GOT3 (cell line): ENCODE results near the gene TPM3.
"Not testable (repeated sequence)": the region's sequence is repeated elsewhere in the genome, so short reads cannot be mapped to it uniquely, and the experiment has no call there.

Experiments used
- DNase-seq: peaks from one replicate; lab custom pipeline; 2025; ENCODE audit warnings: mixed read lengths; lab: John Stamatoyannopoulos, UW

TPM3 gene

GRCh38 chr1:154191990-154192461, at the start of gene TPM3:
Gene TPM3, minus strand, starts transcription at chr1:154192100. Its CDS starts 82 bp downstream, at chr1:154192018.
- DNase-seq, result no peak

GRCh38 chr1:154240294-154240833, 48.5 kb upstream of the TPM3 start:
- DNase-seq, result no peak

GRCh38 chr1:154239491-154239890, 47.6 kb upstream of the TPM3 start:
- no peak for DNase-seq

- DNase-seq, result no peak
Observed at GRCh38 chr1:154237880-154238506, 46.1 kb upstream of the TPM3 start.

GRCh38 chr1:154237435-154237834, 45.5 kb upstream of the TPM3 start:
- no peak for DNase-seq

- DNase-seq, result no peak
Observed at GRCh38 chr1:154236855-154237254, 45.0 kb upstream of the TPM3 start.

GRCh38 chr1:154233127-154233526, 41.2 kb upstream of the TPM3 start:
- DNase-seq, result not testable (repeated sequence)

GRCh38 chr1:154231112-154231511, 39.2 kb upstream of the TPM3 start:
- not testable (repeated sequence) for DNase-seq

- no peak for DNase-seq
Observed at GRCh38 chr1:154225370-154225769, 33.5 kb upstream of the TPM3 start.

GRCh38 chr1:154223621-154224020, 31.7 kb upstream of the TPM3 start:
- DNase-seq, result no peak

GRCh38 chr1:154222918-154223317, 31.0 kb upstream of the TPM3 start:
- no peak for DNase-seq

GRCh38 chr1:154222518-154222917, 30.6 kb upstream of the TPM3 start:
- no peak for DNase-seq

- no peak for DNase-seq
Observed at GRCh38 chr1:154221278-154222001, 29.5 kb upstream of the TPM3 start.

- no peak for DNase-seq
Observed at GRCh38 chr1:154220970-154221277, 29.0 kb upstream of the TPM3 start.

GRCh38 chr1:154220071-154220969, 28.4 kb upstream of the TPM3 start, which contains the start of gene UBAP2L:
Gene UBAP2L, plus strand, starts transcription at chr1:154220955. Its CDS starts 4,169 bp downstream, at chr1:154225124.
- DNase-seq, result peak; percentile 98

GRCh38 chr1:154219541-154219940, 27.6 kb upstream of the TPM3 start:
- DNase-seq, result no peak

GRCh38 chr1:154218545-154218944, 26.6 kb upstream of the TPM3 start:
- DNase-seq, result no peak

GRCh38 chr1:154213274-154213673, 21.4 kb upstream of the TPM3 start:
- DNase-seq, result no peak

GRCh38 chr1:154212083-154212482, 20.2 kb upstream of the TPM3 start:
- DNase-seq, result no peak

GRCh38 chr1:154208677-154209388, 16.9 kb upstream of the TPM3 start:
- no peak for DNase-seq

- DNase-seq, result no peak
Observed at GRCh38 chr1:154207262-154207661, 15.4 kb upstream of the TPM3 start.

GRCh38 chr1:154206196-154206595, 14.3 kb upstream of the TPM3 start, which contains the start of gene CFAP141:
Gene CFAP141, minus strand, starts transcription at chr1:154206333. Its CDS starts 26 bp downstream, at chr1:154206307.
- DNase-seq, result no peak
